Measurements from ENCODE around the gene B3GALNT2. TPM values are rescaled to one million over a fixed set of nuclear protein-coding genes. Genes with fewer than 3 reads are reported as not detected.
"Not testable (repeated sequence)": the region's sequence is repeated elsewhere in the genome, so short reads cannot be mapped to it uniquely, and the experiment has no call there.

The B3GALNT2 gene
- total RNA-seq, 1 donor: 34.7 TPM

GRCh38 chr1:235549351-235550139 is 45.3 kb upstream of the B3GALNT2 start:
- TF ChIP-seq, protein P1, sequence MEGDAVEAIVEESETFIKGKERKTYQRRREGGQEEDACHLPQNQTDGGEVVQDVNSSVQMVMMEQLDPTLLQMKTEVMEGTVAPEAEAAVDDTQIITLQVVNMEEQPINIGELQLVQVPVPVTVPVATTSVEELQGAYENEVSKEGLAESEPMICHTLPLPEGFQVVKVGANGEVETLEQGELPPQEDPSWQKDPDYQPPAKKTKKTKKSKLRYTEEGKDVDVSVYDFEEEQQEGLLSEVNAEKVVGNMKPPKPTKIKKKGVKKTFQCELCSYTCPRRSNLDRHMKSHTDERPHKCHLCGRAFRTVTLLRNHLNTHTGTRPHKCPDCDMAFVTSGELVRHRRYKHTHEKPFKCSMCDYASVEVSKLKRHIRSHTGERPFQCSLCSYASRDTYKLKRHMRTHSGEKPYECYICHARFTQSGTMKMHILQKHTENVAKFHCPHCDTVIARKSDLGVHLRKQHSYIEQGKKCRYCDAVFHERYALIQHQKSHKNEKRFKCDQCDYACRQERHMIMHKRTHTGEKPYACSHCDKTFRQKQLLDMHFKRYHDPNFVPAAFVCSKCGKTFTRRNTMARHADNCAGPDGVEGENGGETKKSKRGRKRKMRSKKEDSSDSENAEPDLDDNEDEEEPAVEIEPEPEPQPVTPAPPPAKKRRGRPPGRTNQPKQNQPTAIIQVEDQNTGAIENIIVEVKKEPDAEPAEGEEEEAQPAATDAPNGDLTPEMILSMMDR (IDR thresholded peaks at IDR 0.05; ENCODE audit: extremely low read depth, low read depth, low read length): no peak
- DNase-seq (ENCODE audit: insufficient read length, low spot score, missing footprints): peak; percentile 41
- H3K27ac ChIP-seq (ENCODE audit: low read depth, low read length): no peak overlapping the region
- H4K20me1 ChIP-seq (ENCODE audit: insufficient read depth, low read length): no peaks in the 10 kb centered on the region
- no peaks in the 10 kb centered on the region for H3K9me3 ChIP-seq (ENCODE audit: low read depth, low read length)
- H2AFZ ChIP-seq (ENCODE audit: low read length): no peak overlapping the region
- H3K79me2 ChIP-seq (ENCODE audit: insufficient read depth, low read length): no peaks in the 10 kb centered on the region
- no peak overlapping the region for H3K4me3 ChIP-seq (ENCODE audit: insufficient read depth, low read length)
- no peak overlapping the region for H3K4me2 ChIP-seq (ENCODE audit: insufficient read depth, low read length)
- no peaks in the 10 kb centered on the region for H3K4me1 ChIP-seq (ENCODE audit: insufficient read depth, low read length)
- no peaks in the 10 kb centered on the region for H3K36me3 ChIP-seq (ENCODE audit: insufficient read depth, low read length)
- H3K27me3 ChIP-seq (ENCODE audit: insufficient read depth, low read length): no peaks in the 10 kb centered on the region

GRCh38 chr1:235546369-235547155 is 42.3 kb upstream of the B3GALNT2 start:
- not testable (repeated sequence) for H3K4me1 ChIP-seq (ENCODE audit: insufficient read depth, low read length); H3K36me3 ChIP-seq (ENCODE audit: insufficient read depth, low read length); H3K27me3 ChIP-seq (ENCODE audit: insufficient read depth, low read length); H3K27ac ChIP-seq (ENCODE audit: low read depth, low read length); H3K4me2 ChIP-seq (ENCODE audit: insufficient read depth, low read length); H2AFZ ChIP-seq (ENCODE audit: low read length); H3K4me3 ChIP-seq (ENCODE audit: insufficient read depth, low read length); H3K9me3 ChIP-seq (ENCODE audit: low read depth, low read length); H3K79me2 ChIP-seq (ENCODE audit: insufficient read depth, low read length); H4K20me1 ChIP-seq (ENCODE audit: insufficient read depth, low read length); DNase-seq (ENCODE audit: insufficient read length, low spot score, missing footprints)

- DNase-seq (ENCODE audit: insufficient read length, low spot score, missing footprints): no peak
- no peak overlapping the region for H2AFZ ChIP-seq (ENCODE audit: low read length)
- no peak overlapping the region for H3K4me3 ChIP-seq (ENCODE audit: insufficient read depth, low read length)
- H3K27ac ChIP-seq (ENCODE audit: low read depth, low read length): no peak overlapping the region
- no peaks in the 10 kb centered on the region for H3K36me3 ChIP-seq (ENCODE audit: insufficient read depth, low read length)
- no peaks in the 10 kb centered on the region for H3K9me3 ChIP-seq (ENCODE audit: low read depth, low read length)
- no peaks in the 10 kb centered on the region for H3K4me1 ChIP-seq (ENCODE audit: insufficient read depth, low read length)
- no peaks in the 10 kb centered on the region for H3K27me3 ChIP-seq (ENCODE audit: insufficient read depth, low read length)
- H3K79me2 ChIP-seq (ENCODE audit: insufficient read depth, low read length): no peaks in the 10 kb centered on the region
- no peak overlapping the region for H3K4me2 ChIP-seq (ENCODE audit: insufficient read depth, low read length)
- no peaks in the 10 kb centered on the region for H4K20me1 ChIP-seq (ENCODE audit: insufficient read depth, low read length)
- TF ChIP-seq, protein P1 (IDR thresholded peaks at IDR 0.05; ENCODE audit: extremely low read depth, low read depth, low read length): no peak
These were observed 41.2 kb upstream of the B3GALNT2 start for GRCh38 chr1:235545292-235545930.

GRCh38 chr1:235542845-235543244 is 38.6 kb upstream of the B3GALNT2 start:
- DNase-seq (ENCODE audit: insufficient read length, low spot score, missing footprints): not testable (repeated sequence)

More at GRCh38 chr1:235542845-235543244, 38.6 kb upstream of the B3GALNT2 start:
- not testable (repeated sequence) for H3K9me3 ChIP-seq (ENCODE audit: low read depth, low read length); H3K27me3 ChIP-seq (ENCODE audit: insufficient read depth, low read length); H2AFZ ChIP-seq (ENCODE audit: low read length); H3K79me2 ChIP-seq (ENCODE audit: insufficient read depth, low read length); H3K27ac ChIP-seq (ENCODE audit: low read depth, low read length); H3K4me3 ChIP-seq (ENCODE audit: insufficient read depth, low read length); H4K20me1 ChIP-seq (ENCODE audit: insufficient read depth, low read length); H3K4me2 ChIP-seq (ENCODE audit: insufficient read depth, low read length); H3K4me1 ChIP-seq (ENCODE audit: insufficient read depth, low read length); H3K36me3 ChIP-seq (ENCODE audit: insufficient read depth, low read length)
